GM13977 (cell line): ENCODE data around the gene WDR46.

ENCODE experiments used
- DNase-seq: peaks from one replicate; pipeline ENCODE4 v3.0.0; 2012; ENCODE audit warnings: low spot score
- CTCF ChIP-seq: IDR thresholded peaks from 2 replicates; pipeline ENCODE4 v1.5.1; 2012; ENCODE audit warnings: mild to moderate bottlenecking, control low read depth; ENCODE audit not compliant: insufficient read depth; ENCODE audit errors: extremely low read depth, missing control alignments
- in situ Hi-C: fragments of 300-500 bp; cut with MboI; formaldehyde crosslinking; loops from one replicate; pipeline ENCODE4 v1.12.0; 2022; ENCODE audit warnings: low sequenced_read_pairs, low pct_unique_long_range_greater_than_20kb, mixed read lengths, inconsistent platforms; ENCODE audit not compliant: unreplicated experiment

Gene WDR46

GRCh38 chr6:33249732-33250630, 39.1 kb downstream of the WDR46 start:
- no peak for TF ChIP-seq CTCF
- DNase-seq = no peak
- in situ Hi-C loops = loop anchor here (10.0 kb wide), 1 partner anchor 245 kb away; the partner anchor contains the start of gene HLA-DOA

GRCh38 chr6:33248932-33249731, 39.9 kb downstream of the WDR46 start:
- TF ChIP-seq CTCF = peak; percentile 17
- DNase-seq = peak; percentile 88
- in situ Hi-C loops = loop anchor here (10.0 kb wide), 1 partner anchor 244 kb away; the partner anchor contains the start of gene HLA-DOA

GRCh38 chr6:33248643-33248931, 40.5 kb downstream of the WDR46 start:
- peak; percentile 4 for TF ChIP-seq CTCF
- in situ Hi-C loops = loop anchor here (10.0 kb wide), 1 partner anchor 244 kb away; the partner anchor contains the start of gene HLA-DOA
- no peak for DNase-seq

DNA sequence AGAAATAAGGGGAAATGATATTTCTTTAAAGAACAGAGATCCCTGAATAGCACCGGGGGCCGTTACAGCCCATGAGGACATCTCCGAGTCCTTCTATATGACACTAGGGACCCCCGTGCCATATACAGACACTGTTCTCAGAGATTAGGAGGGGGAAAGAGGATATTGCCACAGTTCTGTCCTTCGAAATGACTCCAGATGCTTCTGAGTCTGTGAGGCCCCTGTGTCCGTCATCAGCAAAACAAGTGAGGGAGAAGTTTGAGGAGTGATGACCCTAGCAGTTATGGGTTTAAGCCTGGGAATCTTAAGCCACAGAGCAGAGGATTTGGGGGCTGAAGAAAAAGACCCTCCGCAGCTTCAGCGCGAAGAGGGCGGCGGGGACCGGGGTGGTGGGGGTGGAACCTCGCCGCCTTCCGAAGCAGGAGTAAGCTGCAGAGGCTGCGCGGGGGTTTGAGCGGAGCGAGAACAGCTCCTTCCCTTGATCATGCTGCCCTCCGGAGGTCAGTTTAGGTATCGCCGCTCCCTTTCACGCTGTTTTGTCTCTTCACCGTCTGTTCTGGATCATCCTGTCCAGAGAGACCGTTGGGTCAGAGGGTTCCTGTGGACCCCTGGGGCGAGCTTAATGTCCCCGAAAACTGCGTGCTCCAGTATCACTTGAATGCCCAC, 40.9 kb downstream of the WDR46 start:
- in situ Hi-C loops = loop anchor here (10.0 kb wide), 1 partner anchor 243 kb away; the partner anchor contains the start of gene HLA-DOA
- peak; percentile 77 for DNase-seq
- TF ChIP-seq CTCF = peak; percentile 93

- DNase-seq = no peak
- no peak for TF ChIP-seq CTCF
- in situ Hi-C loops = loop anchor here (10.0 kb wide), 1 partner anchor 239 kb away; the partner anchor contains the start of gene HLA-DOA
Observed at GRCh38 chr6:33243476-33243875, 45.6 kb downstream of the WDR46 start.

- TF ChIP-seq CTCF = no peak
- DNase-seq = no peak
- in situ Hi-C loops = loop anchor here (10.0 kb wide), 1 partner anchor 237 kb away; the partner anchor contains the start of gene HLA-DOA
Observed at GRCh38 chr6:33241968-33242367, 47.1 kb downstream of the WDR46 start.
